OCI-LY7 (cell line): ENCODE results near the gene AAMDC.

Experiments
- EZH2phosphoT487 ChIP-seq: fragments of 200-600 bp; sonication (generic); IDR thresholded peaks from 2 replicates; pipeline ENCODE4 v1.6.1; 2018; ENCODE audit warnings: low read depth, borderline replicate concordance, mild to moderate bottlenecking, mixed run types, antibody characterized with exemption, low read length, moderate library complexity, mixed read lengths
- TF ChIP-seq, protein P1 (sequence below): fragments of 200-600 bp; sonication (generic); conservative IDR thresholded peaks from 2 replicates; pipeline ENCODE4 v1.5.1; 2014; ENCODE audit warnings: mild to moderate bottlenecking, antibody characterized with exemption, low read length, moderate library complexity, mixed read lengths

GRCh38 chr11:77871855-77872254 lies 50.9 kb downstream of the AAMDC start:
- TF ChIP-seq, protein P1, sequence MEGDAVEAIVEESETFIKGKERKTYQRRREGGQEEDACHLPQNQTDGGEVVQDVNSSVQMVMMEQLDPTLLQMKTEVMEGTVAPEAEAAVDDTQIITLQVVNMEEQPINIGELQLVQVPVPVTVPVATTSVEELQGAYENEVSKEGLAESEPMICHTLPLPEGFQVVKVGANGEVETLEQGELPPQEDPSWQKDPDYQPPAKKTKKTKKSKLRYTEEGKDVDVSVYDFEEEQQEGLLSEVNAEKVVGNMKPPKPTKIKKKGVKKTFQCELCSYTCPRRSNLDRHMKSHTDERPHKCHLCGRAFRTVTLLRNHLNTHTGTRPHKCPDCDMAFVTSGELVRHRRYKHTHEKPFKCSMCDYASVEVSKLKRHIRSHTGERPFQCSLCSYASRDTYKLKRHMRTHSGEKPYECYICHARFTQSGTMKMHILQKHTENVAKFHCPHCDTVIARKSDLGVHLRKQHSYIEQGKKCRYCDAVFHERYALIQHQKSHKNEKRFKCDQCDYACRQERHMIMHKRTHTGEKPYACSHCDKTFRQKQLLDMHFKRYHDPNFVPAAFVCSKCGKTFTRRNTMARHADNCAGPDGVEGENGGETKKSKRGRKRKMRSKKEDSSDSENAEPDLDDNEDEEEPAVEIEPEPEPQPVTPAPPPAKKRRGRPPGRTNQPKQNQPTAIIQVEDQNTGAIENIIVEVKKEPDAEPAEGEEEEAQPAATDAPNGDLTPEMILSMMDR = no peak
- TF ChIP-seq EZH2phosphoT487 = no peak
